COLO668 (cell line): ENCODE measurements around the gene C15orf61.

ENCODE experiments used
- DNase-seq: peaks from one replicate; lab custom pipeline; 2025; ENCODE audit not compliant: unreplicated experiment; lab: John Stamatoyannopoulos, UW

The C15orf61 gene

GRCh38 chr15:67512933-67513714, 7.8 kb upstream of the C15orf61 start:
- DNase-seq, result no peak

GRCh38 chr15:67515090-67515489, 5.8 kb upstream of the C15orf61 start:
- DNase-seq, result no peak

- DNase-seq, result no peak
Measured at GRCh38 chr15:67515557-67515956, 5.4 kb upstream of the C15orf61 start.

- no peak for DNase-seq
Measured at GRCh38 chr15:67520321-67521028, 456 bp upstream of the C15orf61 start.

GRCh38 chr15:67521783-67522568, 1.0 kb downstream of the C15orf61 start:
- no peak for DNase-seq

- DNase-seq, result no peak
Measured at GRCh38 chr15:67523330-67523729, 2.4 kb downstream of the C15orf61 start.

GRCh38 chr15:67524235-67524634, 3.3 kb downstream of the C15orf61 start:
- no peak for DNase-seq

- DNase-seq, result no peak
Measured at GRCh38 chr15:67528513-67528912, 7.6 kb downstream of the C15orf61 start.

- DNase-seq, result no peak
Measured at GRCh38 chr15:67531379-67531914, 10.5 kb downstream of the C15orf61 start.

- no peak for DNase-seq
Measured at GRCh38 chr15:67533873-67534272, 12.9 kb downstream of the C15orf61 start.

- no peak for DNase-seq
Measured at GRCh38 chr15:67534360-67534759, 13.4 kb downstream of the C15orf61 start.

- no peak for DNase-seq
Measured at GRCh38 chr15:67537771-67538170, 16.8 kb downstream of the C15orf61 start.

GRCh38 chr15:67542420-67543347, 21.8 kb downstream of the C15orf61 start, which contains the start of gene MAP2K5:
MAP2K5 (plus strand) TSS chr15:67542703; CDS start chr15:67543336, 633 bp downstream.
- DNase-seq, result peak; percentile 93

- DNase-seq, result peak; percentile 36
Measured at GRCh38 chr15:67543348-67543718, 22.4 kb downstream of the C15orf61 start.

GRCh38 chr15:67544475-67544874, 23.5 kb downstream of the C15orf61 start:
- no peak for DNase-seq

- DNase-seq, result no peak
Measured at GRCh38 chr15:67545864-67546263, 24.9 kb downstream of the C15orf61 start.

- no peak for DNase-seq
Measured at GRCh38 chr15:67547064-67547463, 26.1 kb downstream of the C15orf61 start.

GRCh38 chr15:67547836-67548235, 26.9 kb downstream of the C15orf61 start:
- DNase-seq, result no peak

GRCh38 chr15:67548236-67548852, 27.4 kb downstream of the C15orf61 start:
- DNase-seq, result no peak
